A673 (cell line): Measurements from ENCODE around the gene PHEX. TPM values are rescaled to one million over a fixed set of nuclear protein-coding genes. Genes with fewer than 3 reads are reported as not detected.

Experiments used
- BruUV-seq: library from RNA; stranded (reverse); fragments of 400-500 nt; replicated peaks from 2 replicates; lab custom pipeline; 2021; lab: Mats Ljungman, UMichigan
- CTCF ChIA-PET: fragments of 300-600 bp; sonication (Branson Sonifier 250); formaldehyde crosslinking; loops from one replicate; lab custom pipeline; 2022; ENCODE audit warnings: antibody characterized with exemption; lab: Charles Lee
- POLR2A ChIA-PET: fragments of 300-600 bp; sonication (Branson Sonifier 250); formaldehyde crosslinking; loops from one replicate; lab custom pipeline; 2022; ENCODE audit warnings: antibody characterized with exemption; ENCODE audit not compliant: low non-redundant PET; lab: Charles Lee
- DNase-seq: peaks from one replicate; pipeline ENCODE4 v3.0.0-alpha.2; 2015; ENCODE audit warnings: low spot score
- H3K27ac ChIP-seq: fragments of 200-600 bp; sonication (generic); 2 replicates; pipeline ENCODE4 v1.5.1; 2016; ENCODE audit warnings: mixed run types, low read depth, mild to moderate bottlenecking, mixed read lengths, antibody characterized with exemption, low read length; ENCODE audit not compliant: poor library complexity, severe bottlenecking
- H3K27me3 ChIP-seq: fragments of 200-600 bp; sonication (generic); replicated peaks from 2 replicates; pipeline ENCODE4 v1.6.1; 2017; ENCODE audit warnings: mixed run types, low read depth, mild to moderate bottlenecking, mixed read lengths, antibody characterized with exemption, low read length; ENCODE audit not compliant: insufficient read depth, poor library complexity
- H3K36me3 ChIP-seq: fragments of 200-600 bp; sonication (generic); 2 replicates; pipeline ENCODE4 v1.6.1; 2016; ENCODE audit warnings: mixed run types, mild to moderate bottlenecking, mixed read lengths, antibody characterized with exemption, low read length; ENCODE audit not compliant: insufficient read depth, poor library complexity, severe bottlenecking
- H3K4me1 ChIP-seq: fragments of 200-600 bp; sonication (generic); 2 replicates; pipeline ENCODE4 v1.6.1; 2017; ENCODE audit warnings: mixed run types, mild to moderate bottlenecking, mixed read lengths, antibody characterized with exemption, low read length; ENCODE audit not compliant: insufficient read depth, poor library complexity, severe bottlenecking
- H3K4me3 ChIP-seq: fragments of 200-600 bp; sonication (generic); 2 replicates; pipeline ENCODE4 v1.5.1; 2016; ENCODE audit warnings: low read depth, mixed run types, mild to moderate bottlenecking, mixed read lengths, low read length; ENCODE audit not compliant: poor library complexity, severe bottlenecking
- H3K9me3 ChIP-seq: fragments of 200-600 bp; sonication (generic); 2 replicates; pipeline ENCODE4 v1.6.1; 2016; ENCODE audit warnings: mixed run types, low read depth, mild to moderate bottlenecking, mixed read lengths, antibody characterized with exemption, low read length; ENCODE audit not compliant: poor library complexity, severe bottlenecking
- CTCF ChIP-seq: fragments of 300-800, 200-600 bp; sonication (generic); conservative IDR thresholded peaks from 2 replicates; pipeline ENCODE4 v1.5.1; 2017; ENCODE audit warnings: low read depth, mild to moderate bottlenecking, antibody characterized with exemption, low read length, moderate library complexity, mixed read lengths
- EZH2 ChIP-seq: fragments of 200-600 bp; sonication (generic); IDR thresholded peaks from 2 replicates; pipeline ENCODE4 v1.6.1; 2017; ENCODE audit warnings: borderline replicate concordance, low read depth, mild to moderate bottlenecking, mixed read lengths, antibody characterized with exemption, low read length; ENCODE audit not compliant: poor library complexity, severe bottlenecking
- intact Hi-C: fragments of 100-400 bp; cut with micrococcal nuclease; formaldehyde crosslinking; loops from one replicate; pipeline ENCODE4 v1.10.0; 2022; ENCODE audit not compliant: unreplicated experiment
- total RNA-seq: library from RNA; stranded (reverse); gene quantifications from 2 replicates; pipeline ENCODE4 v1.2.3, GENCODE V29; 2021

PHEX gene
- total RNA-seq, 1 experiment from 2014 or later = 0.43 TPM

- no peaks in the 10 kb centered on the region for H3K9me3 ChIP-seq
- ChIA-PET POLR2A (no interaction called here), CTCF (no interaction called here)
- DNase-seq = no peak
- H3K4me3 ChIP-seq = no peak overlapping the region
- no peak overlapping the region for H3K27ac ChIP-seq
- no peaks in the 10 kb centered on the region for H3K36me3 ChIP-seq
- intact Hi-C loops = no loop called here
- no peaks in the 10 kb centered on the region for H3K27me3 ChIP-seq
- no peak for TF ChIP-seq EZH2
- no peak for TF ChIP-seq CTCF
- H3K4me1 ChIP-seq = no peaks in the 10 kb centered on the region
- no TSS peak for BruUV-seq
Measured at GRCh38 chrX:22041907-22042530, 9.9 kb downstream of the PHEX start.

- Histone ChIP-seq H3K9me3 (no peaks in the 10 kb centered on the region), H3K27ac (no peak overlapping the region), H3K36me3 (no peaks in the 10 kb centered on the region), H3K4me1 (no peaks in the 10 kb centered on the region), H3K4me3 (no peak overlapping the region), H3K27me3 (no peaks in the 10 kb centered on the region)
- CTCF ChIA-PET = no interaction called here
- no TSS peak for BruUV-seq
- intact Hi-C loops = no loop called here
- POLR2A ChIA-PET = no interaction called here
- TF ChIP-seq EZH2 (no peak), CTCF (no peak)
- DNase-seq = no peak
Measured at GRCh38 chrX:22043872-22044271, 11.7 kb downstream of the PHEX start.

GRCh38 chrX:22047468-22047867 is 15.3 kb downstream of the PHEX start:
- no peaks in the 10 kb centered on the region for H3K36me3 ChIP-seq
- DNase-seq = no peak
- H3K4me3 ChIP-seq = no peak overlapping the region
- TF ChIP-seq EZH2 = no peak
- TF ChIP-seq CTCF = no peak
- intact Hi-C loops = no loop called here
- no peak overlapping the region for H3K27ac ChIP-seq
- no TSS peak for BruUV-seq
- ChIA-PET POLR2A (no interaction called here), CTCF (no interaction called here)
- no peaks in the 10 kb centered on the region for H3K4me1 ChIP-seq
- no peaks in the 10 kb centered on the region for H3K9me3 ChIP-seq
- H3K27me3 ChIP-seq = no peaks in the 10 kb centered on the region
